IPS-18c (cell line): ENCODE measurements around the gene CNST.
"Not testable (repeated sequence)": the region's sequence is repeated elsewhere in the genome, so short reads cannot be mapped to it uniquely, and the experiment has no call there.

ENCODE experiments used
- H3K4me3 ChIP-seq: 2 replicates; pipeline ENCODE4 v1.7.0; 2013; ENCODE audit warnings: low read depth, mild to moderate bottlenecking, low read length, moderate library complexity; ENCODE audit not compliant: insufficient read depth
- H3K9me3 ChIP-seq: one replicate; pipeline ENCODE4 v1.6.1; 2013; ENCODE audit warnings: mild to moderate bottlenecking, low read length, moderate library complexity; ENCODE audit not compliant: control insufficient read depth, insufficient read depth

CNST gene

GRCh38 chr1:246597340-246597739, 31.1 kb downstream of the CNST start:
- Histone ChIP-seq H3K9me3 (no peaks in the 10 kb centered on the region), H3K4me3 (no peak overlapping the region)

GRCh38 chr1:246597971-246598370, 31.7 kb downstream of the CNST start:
- Histone ChIP-seq H3K4me3 (no peak overlapping the region), H3K9me3 (no peaks in the 10 kb centered on the region)

GRCh38 chr1:246599315-246599714, 33.1 kb downstream of the CNST start:
- no peaks in the 10 kb centered on the region for H3K9me3 ChIP-seq
- no peak overlapping the region for H3K4me3 ChIP-seq

- Histone ChIP-seq H3K9me3 (no peaks in the 10 kb centered on the region), H3K4me3 (no peak overlapping the region)
Observed at GRCh38 chr1:246600579-246600978, 34.3 kb downstream of the CNST start.

GRCh38 chr1:246602194-246602593, 35.9 kb downstream of the CNST start:
- Histone ChIP-seq H3K4me3 (no peak overlapping the region), H3K9me3 (no peaks in the 10 kb centered on the region)

GRCh38 chr1:246605231-246605630, 39.0 kb downstream of the CNST start:
- H3K9me3 ChIP-seq, H3K4me3 ChIP-seq: not testable (repeated sequence)

GRCh38 chr1:246607462-246607861, 41.2 kb downstream of the CNST start:
- H3K4me3 ChIP-seq: no peak overlapping the region
- no peaks in the 10 kb centered on the region for H3K9me3 ChIP-seq

- no peak overlapping the region for H3K4me3 ChIP-seq
- no peaks in the 10 kb centered on the region for H3K9me3 ChIP-seq
Observed at GRCh38 chr1:246608616-246609376, 42.5 kb downstream of the CNST start.

GRCh38 chr1:246609632-246610031, 43.4 kb downstream of the CNST start:
- H3K4me3 ChIP-seq: no peak overlapping the region
- H3K9me3 ChIP-seq: no peaks in the 10 kb centered on the region

GRCh38 chr1:246613096-246613758, 47.0 kb downstream of the CNST start:
- no peak overlapping the region for H3K4me3 ChIP-seq

GRCh38 chr1:246617156-246617555, 50.9 kb downstream of the CNST start:
- Histone ChIP-seq H3K9me3 (no peaks in the 10 kb centered on the region), H3K4me3 (no peak overlapping the region)

More at GRCh38 chr1:246613096-246613758, 47.0 kb downstream of the CNST start:
- no peaks in the 10 kb centered on the region for H3K9me3 ChIP-seq

- H3K4me3 ChIP-seq: no peak overlapping the region
Observed at GRCh38 chr1:246617768-246618167, 51.5 kb downstream of the CNST start.

GRCh38 chr1:246618240-246618808, 52.1 kb downstream of the CNST start:
- no peak overlapping the region for H3K4me3 ChIP-seq
- no peaks in the 10 kb centered on the region for H3K9me3 ChIP-seq

More at GRCh38 chr1:246617768-246618167, 51.5 kb downstream of the CNST start:
- H3K9me3 ChIP-seq: no peaks in the 10 kb centered on the region

- Histone ChIP-seq H3K9me3 (no peaks in the 10 kb centered on the region), H3K4me3 (no peak overlapping the region)
Observed at GRCh38 chr1:246622035-246622652, 55.9 kb downstream of the CNST start.

- no peaks in the 10 kb centered on the region for H3K9me3 ChIP-seq
- H3K4me3 ChIP-seq: no peak overlapping the region
Observed at GRCh38 chr1:246624091-246624490, 57.8 kb downstream of the CNST start.

GRCh38 chr1:246629030-246629429, 62.8 kb downstream of the CNST start:
- H3K4me3 ChIP-seq: no peak overlapping the region
- H3K9me3 ChIP-seq: no peaks in the 10 kb centered on the region

GRCh38 chr1:246629976-246630375, 63.7 kb downstream of the CNST start:
- Histone ChIP-seq H3K9me3 (no peaks in the 10 kb centered on the region), H3K4me3 (no peak overlapping the region)

- Histone ChIP-seq H3K4me3 (no peak overlapping the region), H3K9me3 (no peaks in the 10 kb centered on the region)
Observed at GRCh38 chr1:246631426-246631825, 65.2 kb downstream of the CNST start.
